Colonic mucosa (tissue), 4 donors: ENCODE measurements around the gene KLHL24. TPM values are rescaled to one million over a fixed set of nuclear protein-coding genes. Genes with fewer than 3 reads are reported as not detected.
"Not testable (repeated sequence)": the region's sequence is repeated elsewhere in the genome, so short reads cannot be mapped to it uniquely, and the experiment has no call there.

ENCODE experiments used
- DNase-seq: peaks from one replicate; pipeline ENCODE4 v3.0.0-alpha.2; 2020
- H3K27ac ChIP-seq: fragments of 200-600 bp; one replicate; pipeline ENCODE4 v1.8.0; 2021
- H3K27me3 ChIP-seq: fragments of 200-600 bp; one replicate; pipeline ENCODE4 v1.8.0; 2021
- H3K36me3 ChIP-seq: fragments of 200-600 bp; one replicate; pipeline ENCODE4 v1.8.0; 2021
- H3K4me1 ChIP-seq: fragments of 200-600 bp; one replicate; pipeline ENCODE4 v1.8.0; 2021; ENCODE audit warnings: mild to moderate bottlenecking
- H3K4me3 ChIP-seq: fragments of 200-600 bp; one replicate; pipeline ENCODE4 v1.8.0; 2021
- H3K9ac ChIP-seq, 2 donors: one replicate each; pipeline ENCODE4 v1.7.0; 2013; ENCODE audit warnings: control low read depth in 2 of 2, low read depth in 2 of 2, low read length in 2 of 2
- H3K9me3 ChIP-seq: fragments of 200-600 bp; one replicate; pipeline ENCODE4 v1.8.0; 2021
- CTCF ChIP-seq: fragments of 200-600 bp; IDR thresholded peaks from one replicate; pipeline ENCODE4 v1.8.0; 2022; ENCODE audit warnings: antibody characterized with exemption, mild to moderate bottlenecking
- intact Hi-C: fragments of 100-400 bp; cut with DNase I; formaldehyde crosslinking; loops from one replicate; pipeline ENCODE4 v1.14.1; 2022
- total RNA-seq, 2 donors: library from RNA; stranded (reverse); fragmentation: NEBNext Ultra II Directional in 1 of 2; extraction: Animal tissue kit (Norgen Biotek cat#: 25700) in 1 of 2; gene quantifications; one replicate each; pipeline ENCODE4 v1.2.1, GENCODE V29; 2021
- donor health status: healthy.
- donor health status: DM: no; HTN: no; CAD: no.
- donor health status: DM: no; HTN: no; CAD: no.

The KLHL24 gene
- total RNA-seq, 2 donors from 2014 or later, result 25.1 to 64.2 TPM

GRCh38 chr3:183664913-183665381 lies 29.5 kb downstream of the KLHL24 start:
- H3K27ac ChIP-seq, result no peak overlapping the region
- no peak for DNase-seq
- intact Hi-C loops, result no loop called here
- no peaks in the 10 kb centered on the region for H3K9me3 ChIP-seq
- TF ChIP-seq CTCF, result no peak
- H3K4me1 ChIP-seq, result no peaks in the 10 kb centered on the region
- H3K36me3 ChIP-seq, result no peaks in the 10 kb centered on the region
- H3K9ac ChIP-seq, result no peak overlapping the region
- H3K4me3 ChIP-seq, result no peak overlapping the region
- H3K27me3 ChIP-seq, result no peaks in the 10 kb centered on the region

DNA sequence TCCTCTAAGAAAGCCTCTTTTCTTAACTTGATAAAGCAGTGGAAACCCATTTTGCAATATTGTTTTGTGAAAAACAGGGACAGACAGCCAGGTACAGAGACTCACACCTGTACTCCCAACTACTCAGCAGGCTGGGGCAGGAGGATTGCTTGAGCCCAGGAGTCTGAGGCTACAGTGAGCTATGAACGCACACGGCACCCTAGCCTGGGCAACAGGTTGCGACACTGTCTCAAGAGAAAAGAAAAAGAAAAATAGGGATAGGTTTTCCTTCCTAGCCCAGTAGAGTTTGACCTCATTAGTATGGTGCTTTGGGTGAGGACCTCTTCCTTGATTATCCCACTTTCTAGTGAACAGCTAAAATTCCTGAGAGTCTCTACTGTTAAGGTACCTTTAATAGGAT lies 44.6 kb downstream of the KLHL24 start:
- no peak overlapping the region for H3K27ac ChIP-seq
- no peaks in the 10 kb centered on the region for H3K4me1 ChIP-seq
- H3K27me3 ChIP-seq, result no peaks in the 10 kb centered on the region
- H3K4me3 ChIP-seq, result no peak overlapping the region
- intact Hi-C loops, result no loop called here
- no peak for TF ChIP-seq CTCF
- no peaks in the 10 kb centered on the region for H3K36me3 ChIP-seq
- no peak for DNase-seq
- no peak overlapping the region for H3K9ac ChIP-seq
- no peaks in the 10 kb centered on the region for H3K9me3 ChIP-seq

DNA sequence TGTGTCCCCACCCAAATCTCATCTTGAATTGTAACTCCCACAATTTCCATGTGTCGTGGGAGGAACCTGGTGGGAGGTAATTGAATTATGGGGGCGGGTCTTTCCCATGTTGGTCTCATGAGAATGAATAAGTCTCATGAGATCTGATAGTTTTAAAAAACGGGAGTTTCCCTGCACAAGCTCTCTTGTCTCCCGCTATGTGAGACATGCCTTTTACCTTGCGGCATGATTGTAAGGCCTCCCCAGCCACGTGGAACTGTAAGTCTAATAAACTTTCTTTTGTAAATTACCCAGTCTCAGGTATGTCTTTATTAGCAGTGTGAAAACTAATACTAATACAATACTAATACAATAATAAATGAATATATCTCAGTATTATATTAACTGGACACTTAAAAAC lies 52.3 kb downstream of the KLHL24 start:
- Histone ChIP-seq H3K9me3 (no peaks in the 10 kb centered on the region), H3K27me3 (no peaks in the 10 kb centered on the region), H3K4me3 (no peak overlapping the region), H3K9ac (no peak overlapping the region), H3K4me1 (no peaks in the 10 kb centered on the region), H3K36me3 (no peaks in the 10 kb centered on the region), H3K27ac (no peak overlapping the region)
- intact Hi-C loops, result no loop called here
- TF ChIP-seq CTCF, result no peak
- no peak for DNase-seq

GRCh38 chr3:183688874-183689273 lies 53.5 kb downstream of the KLHL24 start:
- Histone ChIP-seq H3K27me3 (no peaks in the 10 kb centered on the region), H3K4me3 (no peak overlapping the region), H3K36me3 (no peaks in the 10 kb centered on the region), H3K9me3 (no peaks in the 10 kb centered on the region), H3K9ac (no peak overlapping the region), H3K27ac (no peak overlapping the region), H3K4me1 (no peaks in the 10 kb centered on the region)
- no peak for TF ChIP-seq CTCF
- intact Hi-C loops, result no loop called here
- no peak for DNase-seq

DNA sequence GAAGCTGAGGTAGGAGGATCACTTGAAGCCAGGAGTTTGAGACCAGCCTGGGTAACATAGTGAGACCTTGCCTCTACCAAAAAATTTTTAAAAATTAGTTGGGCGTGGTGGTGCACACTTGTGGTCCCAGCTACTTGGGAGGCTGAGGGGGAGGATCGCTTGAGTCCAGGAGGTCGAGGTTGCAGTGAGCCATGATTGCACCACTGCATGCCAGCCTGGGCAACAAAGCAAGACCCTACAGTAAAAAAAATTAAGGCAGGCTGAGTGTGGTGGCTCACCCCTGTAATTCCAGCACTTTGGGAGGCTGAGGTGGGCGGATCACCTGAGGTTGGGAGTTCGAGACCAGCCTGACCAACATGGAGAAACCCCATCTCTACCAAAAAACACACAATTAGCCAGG lies 54.2 kb downstream of the KLHL24 start:
- not testable (repeated sequence) for H3K27me3 ChIP-seq, H3K27ac ChIP-seq, DNase-seq, H3K9ac ChIP-seq, H3K4me3 ChIP-seq, H3K36me3 ChIP-seq, H3K9me3 ChIP-seq, H3K4me1 ChIP-seq
- intact Hi-C loops, result loop anchor here (10.0 kb wide), 1 partner anchor 45 kb away; no protein-coding TSS in a partner anchor

- H3K4me3 ChIP-seq, result no peak overlapping the region
- intact Hi-C loops, result loop anchor here (10.0 kb wide), 1 partner anchor 46 kb away; no protein-coding TSS in a partner anchor
- TF ChIP-seq CTCF, result no peak
- no peaks in the 10 kb centered on the region for H3K27me3 ChIP-seq
- no peak for DNase-seq
- no peaks in the 10 kb centered on the region for H3K36me3 ChIP-seq
- H3K4me1 ChIP-seq, result no peaks in the 10 kb centered on the region
- no peak overlapping the region for H3K9ac ChIP-seq
- H3K9me3 ChIP-seq, result no peaks in the 10 kb centered on the region
- no peak overlapping the region for H3K27ac ChIP-seq
Measured at GRCh38 chr3:183690402-183690995, 55.1 kb downstream of the KLHL24 start.
